Measurements from ENCODE around the gene C6orf62. TPM values are rescaled to one million over a fixed set of nuclear protein-coding genes. Genes with fewer than 3 reads are reported as not detected.

Gene C6orf62
- total and polyA plus RNA-seq, 2 experiments from 2014 or later = 27.2 to 64.1 TPM

DNA sequence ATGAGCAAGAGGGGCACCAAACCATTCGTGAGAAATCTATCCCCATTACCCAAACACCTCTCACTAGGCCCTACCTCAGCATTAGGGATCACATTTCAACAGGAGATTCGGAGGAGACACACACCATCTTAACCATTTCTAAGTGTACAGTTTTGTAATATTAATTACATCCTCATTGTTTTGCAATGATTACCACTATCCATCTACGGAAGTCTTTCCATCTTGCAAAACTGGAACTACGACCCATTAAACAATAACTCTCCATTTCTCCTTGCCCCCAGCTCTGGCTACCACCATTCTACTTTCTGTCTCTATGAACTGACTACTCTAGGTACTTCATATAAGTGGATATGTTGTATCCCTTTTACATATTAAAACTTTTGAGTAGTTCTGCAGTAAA, 32.0 kb downstream of the C6orf62 start:
- H3K4me2 ChIP-seq = no peak overlapping the region

DNA sequence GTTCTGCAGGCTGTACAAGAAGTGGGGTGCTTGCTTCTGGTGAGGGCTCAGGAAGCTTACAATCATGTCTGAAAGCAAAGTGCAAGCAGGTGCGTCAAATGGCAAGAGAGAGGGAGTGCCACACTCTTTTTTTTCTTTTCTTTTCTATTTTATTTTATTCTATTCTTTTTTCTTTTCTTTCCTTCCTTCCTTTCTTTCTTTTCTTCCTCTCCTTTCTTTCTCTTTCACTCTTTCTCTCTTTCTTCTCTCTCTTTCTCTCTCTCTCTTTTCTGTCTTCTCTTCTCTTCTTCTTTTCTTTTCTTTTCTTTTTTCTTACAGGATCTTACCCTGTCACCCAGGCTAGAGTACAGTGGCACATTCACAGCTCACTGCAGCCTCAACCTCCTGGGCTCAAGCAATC, 32.5 kb downstream of the C6orf62 start:
- no peaks in the 10 kb centered on the region for H3K9me3 ChIP-seq (ENCODE audit: low read depth)
- H3K27ac ChIP-seq = no peak overlapping the region
- 100% methylated on average over 1 of the region's 1 CpG for WGBS (ENCODE audit: low lambda C conversion rate, missing lambda C conversion rate)
- no peaks in the 10 kb centered on the region for H4K20me1 ChIP-seq (ENCODE audit: insufficient read depth, poor library complexity, severe bottlenecking)
- H3K36me3 ChIP-seq (replicated peaks; ENCODE audit: insufficient read depth, low read depth) = no peaks in the 10 kb centered on the region
- TF ChIP-seq EZH2phosphoT487 (IDR thresholded peaks at IDR 0.05; ENCODE audit: low read depth, severe bottlenecking, unreplicated experiment) (no peak), EZH2 (IDR thresholded peaks at IDR 0.05; ENCODE audit: borderline replicate concordance) (no peak)
- TF ChIP-seq, protein P1, sequence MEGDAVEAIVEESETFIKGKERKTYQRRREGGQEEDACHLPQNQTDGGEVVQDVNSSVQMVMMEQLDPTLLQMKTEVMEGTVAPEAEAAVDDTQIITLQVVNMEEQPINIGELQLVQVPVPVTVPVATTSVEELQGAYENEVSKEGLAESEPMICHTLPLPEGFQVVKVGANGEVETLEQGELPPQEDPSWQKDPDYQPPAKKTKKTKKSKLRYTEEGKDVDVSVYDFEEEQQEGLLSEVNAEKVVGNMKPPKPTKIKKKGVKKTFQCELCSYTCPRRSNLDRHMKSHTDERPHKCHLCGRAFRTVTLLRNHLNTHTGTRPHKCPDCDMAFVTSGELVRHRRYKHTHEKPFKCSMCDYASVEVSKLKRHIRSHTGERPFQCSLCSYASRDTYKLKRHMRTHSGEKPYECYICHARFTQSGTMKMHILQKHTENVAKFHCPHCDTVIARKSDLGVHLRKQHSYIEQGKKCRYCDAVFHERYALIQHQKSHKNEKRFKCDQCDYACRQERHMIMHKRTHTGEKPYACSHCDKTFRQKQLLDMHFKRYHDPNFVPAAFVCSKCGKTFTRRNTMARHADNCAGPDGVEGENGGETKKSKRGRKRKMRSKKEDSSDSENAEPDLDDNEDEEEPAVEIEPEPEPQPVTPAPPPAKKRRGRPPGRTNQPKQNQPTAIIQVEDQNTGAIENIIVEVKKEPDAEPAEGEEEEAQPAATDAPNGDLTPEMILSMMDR (IDR thresholded peaks at IDR 0.05; ENCODE audit: poor library complexity) = no peak
- no peaks in the 10 kb centered on the region for H3K27me3 ChIP-seq
- H3K4me1 ChIP-seq (ENCODE audit: insufficient read depth) = no peaks in the 10 kb centered on the region
- H3K4me3 ChIP-seq = no peak overlapping the region
- no peak overlapping the region for H2AFZ ChIP-seq
- DNase-seq (ENCODE audit: low spot score) = no peak
- peaks cover 6% of the 10 kb centered on the region for H3K79me2 ChIP-seq
- no peaks in the 10 kb centered on the region for H3K9me2 ChIP-seq (replicated peaks; ENCODE audit: insufficient read depth)
- no peak overlapping the region for H3K4me2 ChIP-seq

More for the DNA sequence above, 32.0 kb downstream of the C6orf62 start:
- H3K9me2 ChIP-seq (replicated peaks; ENCODE audit: insufficient read depth) = no peaks in the 10 kb centered on the region
- 92% methylated on average over 4 of the region's 4 CpGs for WGBS (ENCODE audit: low lambda C conversion rate, missing lambda C conversion rate)
- no peak overlapping the region for H2AFZ ChIP-seq
- H3K27me3 ChIP-seq = no peaks in the 10 kb centered on the region
- DNase-seq (ENCODE audit: low spot score) = no peak
- H4K20me1 ChIP-seq (ENCODE audit: insufficient read depth, poor library complexity, severe bottlenecking) = no peaks in the 10 kb centered on the region
- no peaks in the 10 kb centered on the region for H3K36me3 ChIP-seq (replicated peaks; ENCODE audit: insufficient read depth, low read depth)
- no peaks in the 10 kb centered on the region for H3K9me3 ChIP-seq (ENCODE audit: low read depth)
- TF ChIP-seq EZH2phosphoT487 (IDR thresholded peaks at IDR 0.05; ENCODE audit: low read depth, severe bottlenecking, unreplicated experiment) (no peak), EZH2 (IDR thresholded peaks at IDR 0.05; ENCODE audit: borderline replicate concordance) (no peak)
- TF ChIP-seq, protein P1 (IDR thresholded peaks at IDR 0.05; ENCODE audit: poor library complexity) = no peak
- H3K4me3 ChIP-seq = no peak overlapping the region
- peaks cover 6% of the 10 kb centered on the region for H3K79me2 ChIP-seq
- no peaks in the 10 kb centered on the region for H3K4me1 ChIP-seq (ENCODE audit: insufficient read depth)
- H3K27ac ChIP-seq = no peak overlapping the region

DNA sequence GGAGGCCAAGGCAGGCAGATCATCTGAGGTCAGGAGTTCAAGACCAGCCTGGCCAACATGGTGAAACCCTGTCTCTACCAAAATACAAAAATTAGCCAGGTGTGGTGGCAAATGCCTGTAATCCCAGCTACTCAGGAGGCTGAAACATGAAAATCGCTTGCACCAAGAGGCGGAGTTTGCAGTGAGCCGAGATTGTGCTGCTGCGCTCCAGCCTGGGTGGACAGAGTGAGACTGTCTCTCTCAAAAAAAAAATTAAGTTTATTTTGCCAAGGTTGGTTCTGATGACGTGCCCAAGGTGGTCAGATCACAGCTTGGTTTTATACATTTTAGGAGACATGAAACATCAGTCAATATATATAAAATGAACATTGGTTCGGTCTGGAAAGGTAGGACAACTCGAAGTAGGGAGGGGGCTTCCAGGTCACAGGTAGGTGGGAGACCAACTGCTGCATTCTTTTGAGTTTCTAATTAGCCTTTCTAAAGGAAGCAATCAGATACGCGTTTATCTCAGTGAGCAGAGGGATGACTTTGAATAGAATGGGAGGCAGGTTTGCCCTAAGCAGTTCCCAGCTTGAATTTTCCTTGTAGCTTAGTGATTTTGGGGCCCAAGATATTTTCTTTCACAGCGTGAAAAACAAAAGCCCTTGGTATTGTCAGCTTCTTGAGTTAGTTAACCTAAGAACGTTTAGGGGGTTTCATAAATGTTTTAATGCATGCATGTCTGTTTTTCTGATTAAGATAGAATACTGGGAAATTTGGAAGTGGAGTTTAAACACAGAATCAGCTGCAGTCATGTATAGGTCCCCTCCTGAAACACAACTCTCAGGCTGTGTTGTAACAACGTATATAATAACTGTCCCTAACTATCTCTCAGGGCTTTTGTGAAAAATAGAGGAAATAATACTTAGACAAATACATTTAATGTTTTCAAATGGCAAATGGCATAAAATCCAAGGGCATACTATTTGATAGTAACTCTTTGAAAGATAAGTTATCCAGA, 35.4 kb downstream of the C6orf62 start:
- peak overlapping the region; percentile 13 for H3K27ac ChIP-seq
- no peaks in the 10 kb centered on the region for H3K4me1 ChIP-seq (ENCODE audit: insufficient read depth)

More for the DNA sequence above, 35.4 kb downstream of the C6orf62 start:
- no peaks in the 10 kb centered on the region for H3K9me2 ChIP-seq (replicated peaks; ENCODE audit: insufficient read depth)
- H3K27me3 ChIP-seq = no peaks in the 10 kb centered on the region
- no peak for DNase-seq (ENCODE audit: low spot score)
- no peak overlapping the region for H2AFZ ChIP-seq
- no peaks in the 10 kb centered on the region for H4K20me1 ChIP-seq (ENCODE audit: insufficient read depth, poor library complexity, severe bottlenecking)
- H3K79me2 ChIP-seq = peaks cover 6% of the 10 kb centered on the region
- H3K9me3 ChIP-seq (ENCODE audit: low read depth) = no peaks in the 10 kb centered on the region
- no peak overlapping the region for H3K4me3 ChIP-seq
- no peak overlapping the region for H3K4me2 ChIP-seq
- no peak for TF ChIP-seq EZH2 (IDR thresholded peaks at IDR 0.05; ENCODE audit: borderline replicate concordance)
- TF ChIP-seq, protein P1 (IDR thresholded peaks at IDR 0.05; ENCODE audit: poor library complexity) = no peak
- TF ChIP-seq EZH2phosphoT487 (IDR thresholded peaks at IDR 0.05; ENCODE audit: low read depth, severe bottlenecking, unreplicated experiment) = no peak
- no peaks in the 10 kb centered on the region for H3K36me3 ChIP-seq (replicated peaks; ENCODE audit: insufficient read depth, low read depth)
- WGBS (ENCODE audit: low lambda C conversion rate, missing lambda C conversion rate) = 63% methylated on average over 12 of the region's 12 CpGs
